GM19240 (cell line): Measurements from ENCODE around the gene ITFG1.
A peak's percentile ranks its signal among the peaks of the same experiment; 100 is the strongest.
"Not testable (repeated sequence)": the region's sequence is repeated elsewhere in the genome, so short reads cannot be mapped to it uniquely, and the experiment has no call there.

Experiments
- DNase-seq: peaks from one replicate; pipeline ENCODE4 v3.0.0; 2011; ENCODE audit warnings: low spot score; ENCODE audit not compliant: insufficient read length

ITFG1 gene

GRCh38 chr16:47160422-47160821 lies 300.4 kb downstream of the ITFG1 start:
- no peak for DNase-seq

- DNase-seq, result no peak
Observed at GRCh38 chr16:47158992-47159391, 301.9 kb downstream of the ITFG1 start.

- no peak for DNase-seq
Observed at GRCh38 chr16:47156680-47157215, 304.1 kb downstream of the ITFG1 start.

GRCh38 chr16:47152501-47152900 lies 308.4 kb downstream of the ITFG1 start:
- DNase-seq, result not testable (repeated sequence)

- DNase-seq, result no peak
Observed at GRCh38 chr16:47150067-47150466, 310.8 kb downstream of the ITFG1 start.

GRCh38 chr16:47144559-47144877 lies 316.3 kb downstream of the ITFG1 start:
- no peak for DNase-seq

GRCh38 chr16:47143677-47144558 lies 316.9 kb downstream of the ITFG1 start, which contains the start of gene NETO2:
Gene NETO2, minus strand, starts transcription at chr16:47143945. Its CDS starts 333 bp downstream, at chr16:47143612.
- DNase-seq, result peak; percentile 34

GRCh38 chr16:47142821-47143676 lies 317.8 kb downstream of the ITFG1 start:
- peak; percentile 59 for DNase-seq

- DNase-seq, result no peak
Observed at GRCh38 chr16:47142486-47142820, 318.4 kb downstream of the ITFG1 start.

- DNase-seq, result peak; percentile 70
Observed at GRCh38 chr16:47141773-47142485, 318.9 kb downstream of the ITFG1 start.

GRCh38 chr16:47140686-47141085 lies 320.2 kb downstream of the ITFG1 start:
- DNase-seq, result no peak

GRCh38 chr16:47139561-47140185 lies 321.2 kb downstream of the ITFG1 start:
- no peak for DNase-seq

- DNase-seq, result not testable (repeated sequence)
Observed at GRCh38 chr16:47137925-47138324, 322.9 kb downstream of the ITFG1 start.

- no peak for DNase-seq
Observed at GRCh38 chr16:47136099-47136842, 324.6 kb downstream of the ITFG1 start.

GRCh38 chr16:47134550-47134949 lies 326.3 kb downstream of the ITFG1 start:
- no peak for DNase-seq

GRCh38 chr16:47132308-47132707 lies 328.6 kb downstream of the ITFG1 start:
- DNase-seq, result no peak

GRCh38 chr16:47129755-47130435 lies 331.0 kb downstream of the ITFG1 start:
- DNase-seq, result no peak

GRCh38 chr16:47127541-47127940 lies 333.3 kb downstream of the ITFG1 start:
- no peak for DNase-seq

GRCh38 chr16:47125757-47126156 lies 335.1 kb downstream of the ITFG1 start:
- DNase-seq, result no peak

GRCh38 chr16:47113130-47113529 lies 347.7 kb downstream of the ITFG1 start:
- no peak for DNase-seq
